ENCODE measurements around the gene TAPT1.

Gene TAPT1

DNA sequence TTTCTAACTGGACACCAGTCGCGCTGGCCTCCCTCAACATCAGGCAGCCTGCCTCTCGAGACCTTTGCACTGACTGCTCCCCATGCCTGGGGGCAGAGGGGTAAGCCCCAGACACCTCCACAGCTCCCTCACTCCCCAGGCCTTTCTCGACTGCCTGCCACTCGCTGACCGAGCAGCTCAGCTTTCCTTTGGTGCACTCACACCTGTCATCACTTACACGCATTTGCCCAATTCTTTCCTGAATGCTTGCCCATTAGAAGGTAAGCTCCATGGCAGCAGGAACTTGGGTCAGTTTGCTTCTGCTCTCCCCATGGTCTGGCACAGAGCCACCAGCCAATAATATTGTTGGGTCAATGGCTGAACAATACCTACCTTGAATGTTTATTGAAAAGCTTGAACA is 110.3 kb downstream of the TAPT1 start:
- no peaks in the 10 kb centered on the region for H3K36me3 ChIP-seq (ENCODE audit: control insufficient read depth in 2 of 2, insufficient read depth in 1 of 2, low read length in 2 of 2)
- no peaks in the 10 kb centered on the region for H3K4me1 ChIP-seq (ENCODE audit: control insufficient read depth, insufficient read depth, low read length)
- TF ChIP-seq ZNF16 (tag by site-specific recombination; IDR thresholded peaks at IDR 0.05; ENCODE audit: low read depth), result no peak
- TF ChIP-seq ZNF202 (tag by site-specific recombination; IDR thresholded peaks at IDR 0.05; ENCODE audit: borderline replicate concordance), result no peak
- TF ChIP-seq, protein P1, sequence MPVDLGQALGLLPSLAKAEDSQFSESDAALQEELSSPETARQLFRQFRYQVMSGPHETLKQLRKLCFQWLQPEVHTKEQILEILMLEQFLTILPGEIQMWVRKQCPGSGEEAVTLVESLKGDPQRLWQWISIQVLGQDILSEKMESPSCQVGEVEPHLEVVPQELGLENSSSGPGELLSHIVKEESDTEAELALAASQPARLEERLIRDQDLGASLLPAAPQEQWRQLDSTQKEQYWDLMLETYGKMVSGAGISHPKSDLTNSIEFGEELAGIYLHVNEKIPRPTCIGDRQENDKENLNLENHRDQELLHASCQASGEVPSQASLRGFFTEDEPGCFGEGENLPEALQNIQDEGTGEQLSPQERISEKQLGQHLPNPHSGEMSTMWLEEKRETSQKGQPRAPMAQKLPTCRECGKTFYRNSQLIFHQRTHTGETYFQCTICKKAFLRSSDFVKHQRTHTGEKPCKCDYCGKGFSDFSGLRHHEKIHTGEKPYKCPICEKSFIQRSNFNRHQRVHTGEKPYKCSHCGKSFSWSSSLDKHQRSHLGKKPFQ (tag by site-specific recombination; IDR thresholded peaks at IDR 0.05), result no peak
- TF ChIP-seq ZNF513 (tag by site-specific recombination; IDR thresholded peaks at IDR 0.05), result no peak
- no peak for TF ChIP-seq ZNF837 (tag by site-specific recombination; IDR thresholded peaks at IDR 0.05)
- no peak for TF ChIP-seq ZNF585B (tag by site-specific recombination; IDR thresholded peaks at IDR 0.05)
- TF ChIP-seq ZNF426 (tag by site-specific recombination; IDR thresholded peaks at IDR 0.05), result no peak
- no peaks in the 10 kb centered on the region for H3K9me3 ChIP-seq (ENCODE audit: control insufficient read depth, insufficient read depth, low read depth, low read length)
- H3K4me3 ChIP-seq (ENCODE audit: low read depth, low read length), result no peak overlapping the region
- CTCF ChIA-PET, result interaction anchor here (0.9 kb wide), 1 partner anchor 8 kb away, joined by 3 read pairs; no protein-coding TSS in a partner anchor
- no peak overlapping the region for H3K27ac ChIP-seq (ENCODE audit: extremely low read depth, low read depth, low read length)
- POLR2A ChIA-PET, result no interaction called here

- H3K9me3 ChIP-seq (ENCODE audit: control insufficient read depth, insufficient read depth, low read depth, low read length), result no peaks in the 10 kb centered on the region
- no peaks in the 10 kb centered on the region for H3K4me1 ChIP-seq (ENCODE audit: control insufficient read depth, insufficient read depth, low read length)
- H3K4me3 ChIP-seq (ENCODE audit: low read depth, low read length), result no peak overlapping the region
- POLR2A ChIA-PET, result no interaction called here
- H3K27ac ChIP-seq (ENCODE audit: extremely low read depth, low read depth, low read length), result no peak overlapping the region
- CTCF ChIA-PET, result interaction anchor here (1.1 kb wide), 1 partner anchor 82 kb away, joined by 5 read pairs; no protein-coding TSS in a partner anchor
- no peak for TF ChIP-seq ZNF791 (tag by site-specific recombination; IDR thresholded peaks at IDR 0.05)
- no peak for TF ChIP-seq ZBTB17 (tag by site-specific recombination; IDR thresholded peaks at IDR 0.05)
- no peak for TF ChIP-seq ZNF140 (tag by site-specific recombination; IDR thresholded peaks at IDR 0.05)
- no peak for TF ChIP-seq ZNF660 (tag by site-specific recombination; IDR thresholded peaks at IDR 0.05)
- no peak for TF ChIP-seq ZFHX2 (tag by site-specific recombination; conservative IDR thresholded peaks at IDR 0.05)
- TF ChIP-seq ZNF23 (tag by site-specific recombination; IDR thresholded peaks at IDR 0.05; ENCODE audit: borderline replicate concordance), result no peak
- no peak for TF ChIP-seq ZNF266 (tag by site-specific recombination; IDR thresholded peaks at IDR 0.05; ENCODE audit: low read depth)
- no peaks in the 10 kb centered on the region for H3K36me3 ChIP-seq (ENCODE audit: control insufficient read depth in 2 of 2, insufficient read depth in 1 of 2, low read length in 2 of 2)
Observed at GRCh38 chr4:16114546-16114945, 111.7 kb downstream of the TAPT1 start.

- Histone ChIP-seq H3K27ac (ENCODE audit: extremely low read depth, low read depth, low read length) (no peak overlapping the region), H3K4me3 (ENCODE audit: low read depth, low read length) (no peak overlapping the region), H3K36me3 (ENCODE audit: control insufficient read depth in 2 of 2, insufficient read depth in 1 of 2, low read length in 2 of 2) (no peaks in the 10 kb centered on the region), H3K9me3 (ENCODE audit: control insufficient read depth, insufficient read depth, low read depth, low read length) (no peaks in the 10 kb centered on the region), H3K4me1 (ENCODE audit: control insufficient read depth, insufficient read depth, low read length) (no peaks in the 10 kb centered on the region)
- ChIA-PET POLR2A (no interaction called here), CTCF (no interaction called here)
- TF ChIP-seq ZNF785 (tag by site-specific recombination; IDR thresholded peaks at IDR 0.05), result no peak
- no peak for TF ChIP-seq ZNF37A (tag by site-specific recombination; IDR thresholded peaks at IDR 0.05)
- no peak for TF ChIP-seq GLIS2 (tag by site-specific recombination; IDR thresholded peaks at IDR 0.05)
- TF ChIP-seq ZNF658 (tag by site-specific recombination; IDR thresholded peaks at IDR 0.05), result no peak
- TF ChIP-seq ZBTB49 (tag by site-specific recombination; IDR thresholded peaks at IDR 0.05; ENCODE audit: low read depth), result no peak
- TF ChIP-seq ZNF148 (tag by site-specific recombination; IDR thresholded peaks at IDR 0.05; ENCODE audit: borderline replicate concordance), result no peak
- no peak for TF ChIP-seq ZNF558 (tag by site-specific recombination; IDR thresholded peaks at IDR 0.05)
- no peak for TF ChIP-seq ZNF654 (tag by site-specific recombination; IDR thresholded peaks at IDR 0.05; ENCODE audit: low read depth)
- no peak for TF ChIP-seq WT1 (tag by site-specific recombination; IDR thresholded peaks at IDR 0.05)
- TF ChIP-seq BCL11B (tag by site-specific recombination; IDR thresholded peaks at IDR 0.05; ENCODE audit: low read depth), result no peak
- no peak for TF ChIP-seq BCL6B (tag by site-specific recombination; IDR thresholded peaks at IDR 0.05)
Observed at GRCh38 chr4:16113741-16114140, 112.5 kb downstream of the TAPT1 start.

Measured in HEK293 (cell line).